ENCODE results near the gene DYRK1B. TPM values are rescaled to one million over a fixed set of nuclear protein-coding genes. Genes with fewer than 3 reads are reported as not detected.
"Not testable (repeated sequence)": the region's sequence is repeated elsewhere in the genome, so short reads cannot be mapped to it uniquely, and the experiment has no call there.

The DYRK1B gene
- total RNA-seq: 19.9 TPM
- long read RNA-seq, transcript DYRK1B-201 (11 exons, 2,535 nt): major isoform, 6 of 10 reads
- long read RNA-seq, partial matches to known transcripts: 1 of 10 reads
- long read RNA-seq, other reads (novel, unspliced or antisense): 1 of 10 reads

- peak; percentile 99 for DNase-seq (ENCODE audit: missing footprints)
- ATAC-seq: peak; percentile 95
- intact Hi-C loops (cut with DNase I): no loop called here
These were observed at the start of gene DYRK1B for GRCh38 chr19:39833464-39834286. DYRK1B (minus strand) TSS chr19:39834162; CDS start chr19:39831867, 2,295 bp downstream.

- intact Hi-C loops (cut with DNase I); DNase-seq (ENCODE audit: missing footprints); ATAC-seq: not testable (repeated sequence)
These were observed 48.7 kb upstream of the DYRK1B start for GRCh38 chr19:39882645-39883044.

- intact Hi-C loops (cut with DNase I); DNase-seq (ENCODE audit: missing footprints): not testable (repeated sequence)
- peak; percentile 32 for ATAC-seq
These were observed 47.6 kb upstream of the DYRK1B start for GRCh38 chr19:39881495-39882110.

- ATAC-seq; intact Hi-C loops (cut with DNase I): not testable (repeated sequence)
These were observed 46.3 kb upstream of the DYRK1B start for GRCh38 chr19:39880241-39880640.

GRCh38 chr19:39879796-39880195, 45.8 kb upstream of the DYRK1B start:
- intact Hi-C loops (cut with DNase I): loop anchor here (2.0 kb wide), 1 partner anchor 13 kb away; no protein-coding TSS in a partner anchor
- ATAC-seq; DNase-seq (ENCODE audit: missing footprints): not testable (repeated sequence)

More at GRCh38 chr19:39880241-39880640, 46.3 kb upstream of the DYRK1B start:
- not testable (repeated sequence) for DNase-seq (ENCODE audit: missing footprints)

- not testable (repeated sequence) for DNase-seq (ENCODE audit: missing footprints); ATAC-seq
- intact Hi-C loops (cut with DNase I): loop anchor here (2.0 kb wide), 1 partner anchor 14 kb away; no protein-coding TSS in a partner anchor
These were observed 44.9 kb upstream of the DYRK1B start for GRCh38 chr19:39878866-39879265.

GRCh38 chr19:39878398-39878797, 44.4 kb upstream of the DYRK1B start:
- DNase-seq (ENCODE audit: missing footprints): no peak
- no peak for ATAC-seq
- intact Hi-C loops (cut with DNase I): loop anchor here (2.0 kb wide), 1 partner anchor 14 kb away; no protein-coding TSS in a partner anchor

GRCh38 chr19:39877982-39878381, 44.0 kb upstream of the DYRK1B start:
- intact Hi-C loops (cut with DNase I): loop anchor here (2.0 kb wide), 1 partner anchor 15 kb away; no protein-coding TSS in a partner anchor
- not testable (repeated sequence) for DNase-seq (ENCODE audit: missing footprints); ATAC-seq

- ATAC-seq; intact Hi-C loops (cut with DNase I): not testable (repeated sequence)
- peak; percentile 70 for DNase-seq (ENCODE audit: missing footprints)
These were observed 43.5 kb upstream of the DYRK1B start for GRCh38 chr19:39877488-39877887.

- intact Hi-C loops (cut with DNase I); DNase-seq (ENCODE audit: missing footprints); ATAC-seq: not testable (repeated sequence)
These were observed 42.5 kb upstream of the DYRK1B start for GRCh38 chr19:39876486-39876885.

- DNase-seq (ENCODE audit: missing footprints); ATAC-seq; intact Hi-C loops (cut with DNase I): not testable (repeated sequence)
These were observed 41.5 kb upstream of the DYRK1B start for GRCh38 chr19:39875401-39875864.

- DNase-seq (ENCODE audit: missing footprints) (no peak), ATAC-seq (no peak)
- intact Hi-C loops (cut with DNase I): no loop called here
These were observed 40.4 kb upstream of the DYRK1B start for GRCh38 chr19:39874404-39874803.

GRCh38 chr19:39873385-39873784, 39.4 kb upstream of the DYRK1B start:
- intact Hi-C loops (cut with DNase I): no loop called here
- DNase-seq (ENCODE audit: missing footprints): no peak

GRCh38 chr19:39871886-39872866, 38.2 kb upstream of the DYRK1B start:
- ATAC-seq (no peak), DNase-seq (ENCODE audit: missing footprints) (no peak)
- intact Hi-C loops (cut with DNase I): no loop called here

More at GRCh38 chr19:39873385-39873784, 39.4 kb upstream of the DYRK1B start:
- ATAC-seq: no peak

- DNase-seq (ENCODE audit: missing footprints) (no peak), ATAC-seq (no peak)
- intact Hi-C loops (cut with DNase I): no loop called here
These were observed 37.4 kb upstream of the DYRK1B start for GRCh38 chr19:39871362-39871761.

- no peak for ATAC-seq
- intact Hi-C loops (cut with DNase I): no loop called here
- no peak for DNase-seq (ENCODE audit: missing footprints)
These were observed 36.4 kb upstream of the DYRK1B start for GRCh38 chr19:39870171-39870971.

- no peak for DNase-seq (ENCODE audit: missing footprints)
- no peak for ATAC-seq
- intact Hi-C loops (cut with DNase I): no loop called here
These were observed 34.0 kb upstream of the DYRK1B start for GRCh38 chr19:39867952-39868351.
